B cell (primary cell): ENCODE measurements around the gene PPM1M. TPM values are rescaled to one million over a fixed set of nuclear protein-coding genes. Genes with fewer than 3 reads are reported as not detected.

Source experiments
- ATAC-seq: fragments of 200-7000 bp; cut with Tn5 transposase; one replicate; pipeline ENCODE4 v1.10.0; 2021; ENCODE audit warnings: low read depth, mild to moderate bottlenecking, moderate number of reproducible peaks, moderate library complexity
- CTCF ChIA-PET: fragments of 350-600 bp; sonication (Branson Sonifier 250); formaldehyde crosslinking; loops from one replicate; lab custom pipeline; 2021; ENCODE audit warnings: antibody characterized with exemption, inconsistent platforms; lab: Charles Lee
- POLR2A ChIA-PET: fragments of 350-600 bp; sonication (Branson Sonifier 250); formaldehyde crosslinking; loops from one replicate; lab custom pipeline; 2021; ENCODE audit warnings: antibody characterized with exemption; lab: Charles Lee
- DNase-seq: peaks from one replicate; pipeline ENCODE4 v3.0.0; 2013
- H2AFZ ChIP-seq: 2 replicates; pipeline ENCODE4 v1.6.1; 2012; ENCODE audit warnings: mild to moderate bottlenecking, low read depth, low read length; ENCODE audit not compliant: insufficient read depth, poor library complexity, severe bottlenecking
- H3K27ac ChIP-seq, 2 donors: 1 replicate in 1 of 2; 2 replicates in 1 of 2; pipeline ENCODE4 v1.5.1; 2012 to 2013; ENCODE audit warnings: low read length in 2 of 2, mild to moderate bottlenecking in 2 of 2, moderate library complexity in 1 of 2
- H3K27me3 ChIP-seq, 4 experiments: fragments of 200-600 bp in 1 of 4; sonication (generic) in 1 of 4; replicated peaks in 1 of 4; 1 replicate in 2 of 4; 2 replicates in 2 of 4; pipeline versions ENCODE4 v1.6.1 to v1.7.0; 2013 to 2016; ENCODE audit warnings: low read length in 3 of 4, mild to moderate bottlenecking in 2 of 4, mixed read lengths in 1 of 4, moderate library complexity in 1 of 4; ENCODE audit not compliant: insufficient read depth in 4 of 4, control insufficient read depth in 3 of 4; ENCODE audit errors: control extremely low read depth in 1 of 4
- H3K36me3 ChIP-seq, 2 experiments: replicated peaks in 1 of 2; 1 replicate in 1 of 2; 2 replicates in 1 of 2; pipeline versions ENCODE4 v1.6.1 to v1.7.1; 2013; ENCODE audit warnings: low read length in 1 of 2; ENCODE audit not compliant: insufficient read depth in 2 of 2, control insufficient read depth in 1 of 2; ENCODE audit errors: control extremely low read depth in 1 of 2, extremely low read depth in 1 of 2
- H3K4me1 ChIP-seq, 2 donors: fragments of 200-600 bp in 1 of 2; sonication (generic) in 1 of 2; 1 replicate in 1 of 2; 2 replicates in 1 of 2; pipeline versions ENCODE4 v1.5.1 to v1.6.1; 2013 to 2017; ENCODE audit warnings: low read length in 2 of 2; ENCODE audit not compliant: control insufficient read depth in 2 of 2, insufficient read depth in 2 of 2
- H3K4me2 ChIP-seq: replicated peaks from 2 replicates; pipeline ENCODE3; 2012; ENCODE audit warnings: mild to moderate bottlenecking, low read depth, low read length; ENCODE audit not compliant: poor library complexity, severe bottlenecking
- H3K4me3 ChIP-seq, 5 experiments: fragments of 200-600 bp in 1 of 5; sonication (generic) in 1 of 5; 1 replicate in 3 of 5; 2 replicates in 2 of 5; pipeline versions ENCODE4 v1.5.1 to v1.7.0; 2011 to 2016; ENCODE audit warnings: low read length in 4 of 5, mild to moderate bottlenecking in 4 of 5, low read depth in 2 of 5, control low read depth in 1 of 5, moderate library complexity in 1 of 5; ENCODE audit not compliant: insufficient read depth in 1 of 5; ENCODE audit errors: control extremely low read depth in 1 of 5, extremely low read depth in 1 of 5
- H3K79me2 ChIP-seq: fragments of 200-600 bp; sonication (generic); one replicate; pipeline ENCODE4 v1.6.0; 2016; ENCODE audit warnings: low read length; ENCODE audit not compliant: control insufficient read depth, insufficient read depth
- H3K9ac ChIP-seq: fragments of 200-600 bp; sonication (generic); 2 replicates; pipeline ENCODE4 v1.6.1; 2017; ENCODE audit warnings: mild to moderate bottlenecking, low read length, moderate library complexity
- H3K9me3 ChIP-seq, 3 donors: one replicate each; pipeline versions ENCODE4 v1.6.1 to v1.7.1; 2013; ENCODE audit warnings: low read length in 2 of 3; ENCODE audit not compliant: control insufficient read depth in 2 of 3, insufficient read depth in 1 of 3; ENCODE audit errors: control extremely low read depth in 1 of 3
- H4K20me1 ChIP-seq: 2 replicates; pipeline ENCODE4 v1.6.0; 2012; ENCODE audit warnings: mild to moderate bottlenecking, low read length; ENCODE audit not compliant: insufficient read depth, control insufficient read depth, poor library complexity, severe bottlenecking
- H3K27ac Mint-ChIP-seq: one replicate; pipeline ENCODE4 v1.8.0; 2021; ENCODE audit warnings: mixed read lengths
- H3K27me3 Mint-ChIP-seq: one replicate; pipeline ENCODE4 v1.8.0; 2021; ENCODE audit warnings: mixed read lengths
- H3K4me1 Mint-ChIP-seq: one replicate; pipeline ENCODE4 v1.8.0; 2021; ENCODE audit warnings: mixed read lengths
- H3K4me3 Mint-ChIP-seq: one replicate; pipeline ENCODE4 v1.8.0; 2021; ENCODE audit warnings: mixed read lengths
- H3K9me3 Mint-ChIP-seq: one replicate; pipeline ENCODE4 v1.8.0; 2022; ENCODE audit warnings: mixed read lengths; ENCODE audit not compliant: insufficient read depth
- CTCF ChIP-seq: fragments of 200-600 bp; IDR thresholded peaks from one replicate; pipeline ENCODE4 v1.8.0; 2022; ENCODE audit warnings: antibody characterized with exemption, mild to moderate bottlenecking
- EZH2 ChIP-seq: IDR thresholded peaks from 2 replicates; pipeline ENCODE4 v1.6.1; 2012; ENCODE audit warnings: borderline replicate concordance, low read depth, mild to moderate bottlenecking, moderate library complexity, low read length; ENCODE audit not compliant: insufficient read depth, poor library complexity, severe bottlenecking
- WGBS: methylation state at CpG from one replicate; pipeline ENCODE4 v1.1.5; 2013; ENCODE audit warnings: missing lambda C conversion rate; ENCODE audit not compliant: insufficient coverage; 5-methylcytosine and 5-hydroxymethylcytosine counted together
- intact Hi-C: fragments of 100-400 bp; cut with micrococcal nuclease; formaldehyde crosslinking; loops from one replicate; pipeline ENCODE4 v1.10.0; 2022
- polyA plus RNA-seq: library from polyadenylated mRNA; depleted of rRNA; stranded (reverse); fragments of >200 nt; gene quantifications from 2 replicates; pipeline ENCODE4 v1.2.3, GENCODE V29; 2012
- total RNA-seq, 2 donors: library from RNA; stranded (reverse); fragments of 120-200 nt in 1 of 2; gene quantifications; 1 replicate in 1 of 2; 2 replicates in 1 of 2; pipeline versions ENCODE4 v1.2.3 to v1.2.4, GENCODE V29; 2013 to 2022

The PPM1M gene
- total and polyA plus RNA-seq, 2 donors (not counting 1 experiment from before 2014, with no cell fraction given), result 45.0 to 65.2 TPM

- no peaks in the 10 kb centered on the region for H3K9me3 Mint-ChIP-seq
- H3K27ac Mint-ChIP-seq, result peak overlapping the region; percentile 33
- H3K27me3 Mint-ChIP-seq, result no peaks in the 10 kb centered on the region
- intact Hi-C loops, result loop anchor here (1.0 kb wide), 2 partner anchors 48 to 156 kb away; no protein-coding TSS in a partner anchor
- H3K9ac ChIP-seq, result no peak overlapping the region
- ATAC-seq (peak; percentile 31), DNase-seq (peak; percentile 65)
- CTCF ChIA-PET, result interaction anchor here (0.6 to 17.5 kb wide), 22 partner anchors 8 to 1705 kb away, joined by 3 to 352 read pairs (median 4); partner anchors contain the start of genes TLR9 and WDR82
- H3K4me3 ChIP-seq, result no peak overlapping the region
- TF ChIP-seq CTCF (peak; percentile 69), EZH2 (no peak)
- peak overlapping the region; percentile 37 for H3K4me3 Mint-ChIP-seq
- H2AFZ ChIP-seq, result no peak overlapping the region
- peaks cover 8% of the 10 kb centered on the region for H4K20me1 ChIP-seq
- H3K27me3 ChIP-seq, result no peaks in the 10 kb centered on the region
- H3K4me2 ChIP-seq, result no peak overlapping the region
- peaks cover 30% of the 10 kb centered on the region for H3K4me1 Mint-ChIP-seq
- H3K79me2 ChIP-seq, result peaks cover 75% of the 10 kb centered on the region
- H3K4me1 ChIP-seq, result peaks cover 12 to 15% of the 10 kb centered on the region in 2 donors
- POLR2A ChIA-PET, result interaction anchor here (1.4 kb wide), 1 partner anchor 26 kb away, joined by 4 read pairs; no protein-coding TSS in a partner anchor
- H3K36me3 ChIP-seq, result peaks cover 0 to 38% of the 10 kb centered on the region in 2 experiments
- H3K27ac ChIP-seq, result no peak overlapping the region
- no peaks in the 10 kb centered on the region for H3K9me3 ChIP-seq
- 77% methylated on average over 6 of the region's 7 CpGs for WGBS
Observed at GRCh38 chr3:52291508-52292181, 46.1 kb downstream of the PPM1M start.
